ENCODE data around the gene CTNNA3. TPM values are rescaled to one million over a fixed set of nuclear protein-coding genes. Genes with fewer than 3 reads are reported as not detected.

CTNNA3 gene
- total RNA-seq, 1 experiment from 2014 or later: not detected

DNA sequence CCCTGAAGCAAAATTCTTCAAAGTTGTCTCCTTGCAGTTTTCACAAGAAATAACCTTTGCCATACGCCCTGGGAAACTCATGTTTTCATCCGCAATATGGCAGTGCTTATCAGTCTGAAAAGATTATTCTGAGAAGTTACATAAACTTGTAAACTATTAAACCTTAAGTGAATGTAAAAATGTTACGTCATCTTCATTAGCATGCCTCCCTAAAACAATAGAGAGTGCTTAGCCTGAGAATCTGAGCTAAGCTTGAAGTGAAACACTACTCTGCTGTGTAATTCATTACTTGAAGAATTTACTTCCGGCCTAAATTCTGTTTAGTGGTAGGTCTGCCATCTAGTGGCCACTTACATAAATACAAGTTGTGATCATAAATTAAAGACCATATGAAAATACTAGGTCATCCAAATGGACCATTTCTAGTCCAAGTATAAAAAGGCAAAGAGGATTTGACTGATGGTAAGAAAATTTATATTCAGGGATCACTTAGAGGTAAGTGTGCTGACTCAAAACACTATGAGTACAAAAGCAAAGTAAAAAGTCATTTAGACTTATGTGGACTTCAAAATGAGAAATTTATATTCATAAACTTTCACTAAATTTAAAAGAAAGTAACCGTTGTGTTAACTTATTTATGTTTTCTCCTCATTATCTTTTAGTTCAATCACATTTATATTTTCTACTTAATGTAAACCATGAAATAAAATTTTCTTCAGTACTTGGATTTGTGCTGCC is 1515.2 kb downstream of the CTNNA3 start:
- DNase-seq (ENCODE audit: low read depth): peak; percentile 49

DNA sequence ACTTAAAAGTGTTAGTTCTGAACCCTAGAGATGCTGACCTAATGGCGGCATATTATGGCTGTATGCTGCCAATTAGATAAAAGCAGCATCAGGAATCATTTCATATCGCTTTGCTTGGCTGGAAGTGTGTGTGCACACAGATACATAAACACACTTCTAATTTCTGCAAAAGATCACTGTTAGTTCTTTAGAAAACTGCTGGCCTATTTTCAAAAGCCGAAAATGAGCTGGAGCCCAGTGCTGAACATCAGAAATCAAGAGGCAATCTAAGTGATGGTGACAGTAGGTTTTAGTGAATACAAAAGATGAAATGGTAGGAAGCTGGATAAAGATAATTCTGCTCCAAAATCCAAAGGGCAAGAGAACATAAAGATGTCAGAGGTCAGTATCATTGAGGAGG is 1516.0 kb downstream of the CTNNA3 start:
- no peak for DNase-seq (ENCODE audit: low read depth)

DNA sequence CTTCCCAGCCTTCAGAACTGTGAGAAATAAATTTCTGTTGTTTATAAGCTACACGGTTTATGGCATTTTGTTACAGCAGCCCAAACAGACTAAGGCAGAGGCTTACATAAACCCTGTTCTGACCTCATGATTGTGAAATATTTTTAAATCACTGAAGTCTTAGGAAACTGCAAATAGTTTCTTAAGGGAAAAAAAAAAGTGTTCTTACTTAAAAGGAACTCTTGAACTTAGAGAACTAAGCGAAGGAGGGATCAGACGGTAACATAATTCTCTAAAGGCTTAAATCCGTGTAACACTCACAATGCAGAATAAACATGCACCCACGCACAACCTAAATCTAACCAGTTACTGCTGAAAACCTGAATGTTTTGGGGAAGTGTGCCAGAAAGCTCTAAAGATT is 1519.2 kb downstream of the CTNNA3 start:
- no peak for DNase-seq (ENCODE audit: low read depth)

DNA sequence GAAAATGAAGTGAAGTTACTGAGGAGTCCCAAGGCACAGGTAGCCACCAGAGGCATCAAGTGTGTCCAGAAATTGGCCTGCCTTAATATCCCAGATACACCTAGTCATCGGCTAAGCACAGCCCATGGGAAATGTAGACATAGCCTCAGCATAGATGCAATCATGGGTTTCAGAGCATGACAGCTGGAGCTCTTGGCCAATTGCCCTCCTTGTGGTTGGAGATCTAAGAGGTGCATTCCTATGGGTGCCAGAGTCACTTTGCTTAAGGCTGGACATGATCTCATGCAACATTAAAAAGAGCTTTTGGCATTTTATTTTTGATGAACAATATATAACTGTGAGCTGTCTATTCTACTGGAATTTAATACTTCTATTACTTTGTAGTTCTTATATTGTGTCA is 1528.2 kb downstream of the CTNNA3 start:
- peak; percentile 47 for DNase-seq (ENCODE audit: low read depth)

DNA sequence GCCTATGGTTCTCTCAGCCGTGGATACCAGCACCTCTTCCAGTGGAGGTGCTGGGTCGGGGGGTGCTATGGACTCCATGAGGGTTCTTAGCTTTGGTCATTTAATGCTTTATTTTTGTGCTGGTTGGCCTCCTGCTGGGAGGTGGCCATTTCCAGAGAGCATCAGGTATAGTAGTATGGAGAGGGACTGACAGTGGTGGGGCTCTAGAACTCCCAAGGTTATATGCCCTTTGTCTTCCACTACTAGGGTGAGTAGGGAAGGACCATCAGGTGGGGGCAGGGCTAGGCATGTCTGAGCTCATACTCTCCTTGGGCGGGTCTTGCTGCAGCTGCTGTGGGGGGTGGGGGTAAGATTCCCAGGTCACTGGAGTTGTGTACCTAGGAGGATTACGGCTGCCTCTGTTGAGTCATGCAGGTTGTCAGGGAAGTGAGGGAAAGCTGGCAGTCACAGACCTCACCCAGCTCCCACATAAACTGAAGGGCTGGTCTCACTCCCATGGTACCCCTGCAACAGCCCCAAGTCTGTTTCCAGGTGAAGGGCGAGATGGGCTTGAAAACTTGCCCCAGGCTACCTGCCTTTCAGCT is 1533.3 kb downstream of the CTNNA3 start:
- DNase-seq (ENCODE audit: low read depth): peak; percentile 6

DNA sequence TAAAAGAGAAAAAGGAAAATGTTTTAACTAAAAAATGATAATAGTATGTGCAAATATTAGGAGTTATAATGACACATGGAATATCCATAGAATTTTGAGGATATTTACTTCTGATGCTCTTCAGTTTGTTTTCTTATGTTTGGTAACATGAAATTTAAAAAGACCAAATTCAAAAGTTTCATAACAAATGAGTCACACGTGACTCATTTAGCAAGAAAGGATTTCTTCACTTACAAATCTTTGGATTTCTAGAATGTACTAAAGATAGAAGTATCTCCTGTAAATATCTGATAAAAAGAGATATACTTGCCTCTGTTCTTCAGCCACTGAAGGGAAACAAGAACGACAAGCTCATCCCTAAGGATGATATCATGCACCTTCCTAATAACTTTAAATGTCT is 1544.6 kb downstream of the CTNNA3 start:
- DNase-seq (ENCODE audit: low read depth): peak; percentile 1

DNA sequence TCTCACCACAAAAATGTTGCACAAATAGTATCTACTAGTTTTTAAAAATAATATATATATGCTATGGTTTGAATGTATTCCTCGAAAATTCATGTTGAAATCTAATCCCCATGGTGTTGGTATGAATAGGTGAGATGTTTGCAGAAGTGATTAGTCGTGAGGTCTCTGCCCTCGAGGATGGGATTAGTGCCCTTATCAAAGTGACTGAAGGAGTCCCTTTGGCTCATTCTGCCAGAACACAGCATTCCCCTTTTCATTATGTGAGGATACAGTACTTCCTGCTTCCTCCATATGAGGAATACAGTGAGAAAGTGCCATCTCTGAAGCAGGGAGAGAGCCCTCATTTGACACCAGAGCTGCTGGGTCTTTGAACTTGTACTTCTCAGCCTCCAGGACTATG is 1547.7 kb downstream of the CTNNA3 start:
- DNase-seq (ENCODE audit: low read depth): no peak

DNA sequence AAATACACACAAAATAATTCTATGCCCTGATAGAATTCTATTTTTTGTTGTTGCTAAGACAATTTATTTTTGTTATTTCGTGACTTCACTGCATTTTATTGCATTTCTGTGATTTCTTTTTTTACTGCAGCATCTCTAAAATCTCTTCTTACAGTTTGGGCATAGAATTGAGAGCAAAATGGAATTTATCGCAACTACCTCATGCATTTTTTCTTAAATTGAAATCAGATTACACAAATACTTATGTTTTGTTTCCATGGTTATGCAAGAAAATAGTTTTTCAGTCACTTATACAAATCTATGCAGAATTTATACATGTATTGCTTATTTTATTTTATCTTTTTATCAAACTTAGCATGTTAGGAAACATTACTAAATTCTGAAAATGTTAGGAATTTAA is 1552.0 kb downstream of the CTNNA3 start:
- DNase-seq (ENCODE audit: low read depth): no peak

DNA sequence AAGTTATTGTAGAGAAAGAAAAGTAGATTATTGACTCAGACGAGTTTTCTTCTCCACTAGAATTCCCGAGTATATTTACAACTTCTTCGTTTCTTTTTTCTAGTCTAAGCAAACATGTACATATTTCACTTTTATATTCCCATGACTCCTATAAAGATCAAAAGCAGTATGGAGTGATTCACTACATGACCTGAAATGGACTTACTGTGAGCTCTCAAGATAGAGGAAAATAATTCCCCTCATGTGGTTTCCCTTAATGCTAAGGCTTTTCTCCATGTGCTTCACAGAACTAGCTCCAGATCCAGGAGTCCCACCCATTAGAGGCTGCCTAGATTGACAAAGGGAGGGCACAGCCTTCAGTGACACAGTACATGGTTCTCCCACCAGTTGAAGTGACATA is 1593.2 kb downstream of the CTNNA3 start:
- no peak for DNase-seq (ENCODE audit: low read depth)

DNA sequence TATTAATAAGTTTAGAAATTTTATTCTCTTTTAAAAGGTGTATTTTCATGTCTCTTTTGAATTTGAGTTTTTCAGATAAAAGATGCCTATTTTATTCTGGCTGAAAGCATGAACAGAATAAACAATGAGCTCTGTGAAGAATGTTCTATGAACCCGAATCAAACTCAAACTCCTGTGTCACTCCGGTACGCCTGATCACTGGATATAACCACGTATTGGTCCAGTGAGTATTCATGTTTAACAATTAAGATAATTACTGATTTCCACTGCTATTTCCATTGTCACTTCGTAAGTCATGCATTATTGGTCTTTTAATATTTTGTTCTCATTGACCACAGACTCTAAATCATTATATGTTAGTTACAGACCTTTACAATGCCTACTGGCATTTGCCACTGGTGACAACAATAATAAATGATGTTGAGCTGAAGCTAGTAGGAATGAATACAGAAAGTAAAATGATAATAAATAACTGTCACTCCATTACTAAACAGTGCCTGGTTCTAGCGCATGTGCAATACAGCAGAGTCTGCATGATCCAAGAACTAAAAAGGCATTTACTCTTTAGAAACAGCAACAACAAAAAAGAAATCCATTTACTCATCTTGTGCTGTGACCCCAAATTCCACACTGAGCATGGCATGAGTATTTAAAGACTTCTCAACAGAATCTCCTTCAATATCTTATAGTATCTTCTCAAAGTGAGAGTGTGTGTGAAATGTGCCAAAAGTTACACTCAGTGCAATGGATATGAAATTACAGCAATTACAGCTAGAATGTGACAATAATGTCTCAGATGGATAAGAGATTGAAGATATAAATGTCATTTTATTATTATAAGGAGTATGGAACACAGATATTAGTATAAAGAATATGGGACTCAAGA is 1597.2 kb downstream of the CTNNA3 start:
- DNase-seq (ENCODE audit: low read depth): no peak

DNA sequence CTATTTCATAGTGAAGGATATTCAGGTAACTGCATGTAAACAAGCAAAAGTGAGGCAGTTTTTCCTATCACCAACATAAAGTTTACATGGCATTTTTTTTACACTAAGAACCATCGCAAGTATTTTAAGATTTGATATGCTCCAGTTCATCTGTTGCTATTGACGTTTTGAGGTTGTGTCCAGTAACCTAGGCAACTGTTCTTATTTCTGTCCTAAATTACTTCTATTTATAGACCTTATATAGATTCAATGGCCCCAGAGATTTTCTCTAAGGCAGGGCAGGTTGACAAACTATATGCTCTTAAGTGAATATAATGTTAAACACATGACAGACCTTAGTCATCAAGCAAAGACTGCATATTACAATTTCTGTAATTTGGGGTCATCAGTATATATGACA is 1600.4 kb downstream of the CTNNA3 start:
- no peak for DNase-seq (ENCODE audit: low read depth)

DNA sequence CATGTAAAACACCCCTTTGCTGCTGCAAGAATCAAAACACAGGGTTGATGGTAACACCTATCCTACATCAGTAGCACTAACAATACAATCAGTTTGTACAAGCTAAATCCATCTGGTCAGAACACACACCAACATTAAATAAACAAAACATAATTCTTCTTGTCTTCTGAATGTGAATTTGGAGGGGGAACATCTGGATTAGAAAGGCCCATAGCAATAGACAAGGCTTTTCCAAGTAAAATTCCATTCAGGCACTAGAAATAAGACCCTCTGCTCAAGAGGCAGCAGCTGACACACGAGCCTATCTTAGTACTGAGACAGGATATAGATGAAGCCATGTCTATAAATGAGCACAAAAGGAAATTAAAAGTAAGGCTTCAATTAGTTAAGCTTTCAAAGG is 1610.1 kb downstream of the CTNNA3 start:
- DNase-seq (ENCODE audit: low read depth): no peak

DNA sequence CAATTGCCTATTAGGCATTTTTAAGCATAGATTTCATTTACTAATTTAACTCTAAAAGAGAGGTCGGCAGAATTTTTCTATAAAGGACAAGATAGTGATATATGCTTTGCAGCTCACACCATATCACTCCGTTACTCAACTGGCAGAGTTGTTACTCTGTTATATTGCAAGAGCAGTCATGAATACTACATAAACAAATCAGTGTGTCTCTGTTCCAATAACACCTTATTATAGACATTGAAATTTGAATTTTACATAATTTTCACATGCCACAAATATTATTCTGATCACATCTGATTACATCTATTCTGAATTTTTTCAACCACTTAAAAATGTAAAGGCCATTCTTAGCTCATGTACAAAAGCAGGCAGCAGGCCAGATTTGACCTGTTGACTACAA is 1624.1 kb downstream of the CTNNA3 start:
- DNase-seq (ENCODE audit: low read depth): no peak

DNA sequence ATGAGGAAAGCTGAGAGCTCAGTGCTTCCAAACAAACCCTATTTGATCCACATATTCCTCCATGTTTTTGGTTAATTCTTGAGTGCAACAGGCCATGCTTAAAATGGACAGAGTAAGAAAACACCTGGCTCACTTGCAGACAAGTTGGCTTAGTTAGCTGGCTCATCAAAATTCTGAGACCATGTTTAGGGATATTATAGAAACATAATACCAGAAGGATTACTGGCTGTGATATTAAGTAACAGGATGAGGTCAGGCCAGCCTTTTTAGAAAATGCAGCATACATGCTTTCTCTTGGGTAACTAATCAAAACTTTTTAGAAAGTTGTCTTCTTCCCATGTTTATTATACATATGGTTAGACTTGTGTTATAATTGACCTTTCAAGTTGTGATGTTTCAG is 1637.4 kb downstream of the CTNNA3 start:
- DNase-seq (ENCODE audit: low read depth): no peak

DNA sequence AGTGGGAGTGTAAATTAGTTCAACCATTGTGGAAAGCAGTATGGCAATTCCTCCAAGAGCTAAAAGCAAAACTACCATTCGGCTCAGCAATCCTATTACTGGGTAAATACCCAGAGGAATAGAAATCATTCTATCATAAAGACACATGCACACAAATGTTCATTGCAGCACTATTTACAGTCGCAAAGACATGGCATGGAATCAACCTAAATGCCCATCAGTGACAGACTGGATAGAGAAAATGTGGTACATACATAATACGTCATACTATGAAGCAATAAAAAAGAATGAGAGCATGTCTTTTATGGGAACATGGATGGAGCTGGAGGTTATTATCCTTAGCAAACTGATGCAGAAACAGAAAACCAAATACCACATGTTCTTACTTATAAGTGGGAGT is 1646.7 kb downstream of the CTNNA3 start:
- no peak for DNase-seq (ENCODE audit: low read depth)

DNA sequence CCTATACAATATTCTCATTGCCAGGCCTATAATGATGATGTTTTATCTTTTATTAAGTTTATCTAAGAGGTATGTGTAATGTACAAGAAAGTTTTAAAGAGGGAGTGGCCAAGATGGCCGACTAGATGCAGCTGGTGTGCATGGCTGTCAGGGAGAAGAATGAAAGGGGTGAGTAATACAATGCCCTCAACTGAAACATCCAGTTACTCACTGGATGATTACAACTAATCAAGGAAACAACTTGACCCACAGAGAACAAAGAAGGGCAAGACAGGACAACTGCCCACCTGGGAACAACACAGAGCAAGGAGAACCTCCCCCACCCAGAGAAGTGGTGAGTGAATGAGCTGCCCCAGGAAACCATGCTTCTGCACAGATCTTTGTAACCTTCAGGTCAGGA is 1650.1 kb downstream of the CTNNA3 start:
- peak; percentile 59 for DNase-seq (ENCODE audit: low read depth)

DNA sequence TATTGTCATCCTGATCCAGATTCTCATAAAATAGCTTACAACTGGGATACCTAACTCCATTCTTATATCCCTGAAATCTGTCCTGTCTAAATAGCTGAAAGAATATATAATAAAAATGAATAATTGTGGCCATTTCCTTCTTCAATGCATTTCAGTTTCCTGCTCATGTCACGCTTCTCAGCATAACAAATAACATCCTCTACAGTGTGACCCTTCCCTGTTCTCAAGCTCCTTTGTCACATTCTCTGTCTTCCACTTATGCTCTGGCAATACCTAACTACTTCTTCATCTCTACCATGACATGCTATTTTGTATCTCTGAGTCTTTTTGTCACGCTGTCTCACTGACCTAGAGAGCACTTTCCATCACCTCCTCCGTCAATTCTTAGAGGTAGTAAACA is 1654.2 kb downstream of the CTNNA3 start:
- DNase-seq (ENCODE audit: low read depth): no peak

DNA sequence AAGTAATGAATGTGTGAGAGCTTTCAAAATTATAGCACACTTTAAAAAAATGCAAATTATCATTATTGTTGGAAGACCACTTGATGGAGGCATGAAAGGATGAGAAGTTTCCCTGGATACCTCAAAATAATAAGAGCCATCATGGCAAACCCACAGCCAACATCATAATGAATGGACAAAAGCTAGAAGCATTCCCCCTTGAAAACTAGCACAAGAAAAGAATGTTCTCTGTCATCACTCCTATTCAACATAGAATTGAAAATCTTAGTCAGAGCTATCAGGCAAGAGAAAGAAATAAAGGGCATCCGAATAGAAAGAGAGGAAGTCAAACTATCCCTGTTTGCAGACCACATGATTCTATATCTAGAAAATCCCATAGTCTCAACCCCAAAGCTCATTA is 1657.4 kb downstream of the CTNNA3 start:
- DNase-seq (ENCODE audit: low read depth): no peak

DNA sequence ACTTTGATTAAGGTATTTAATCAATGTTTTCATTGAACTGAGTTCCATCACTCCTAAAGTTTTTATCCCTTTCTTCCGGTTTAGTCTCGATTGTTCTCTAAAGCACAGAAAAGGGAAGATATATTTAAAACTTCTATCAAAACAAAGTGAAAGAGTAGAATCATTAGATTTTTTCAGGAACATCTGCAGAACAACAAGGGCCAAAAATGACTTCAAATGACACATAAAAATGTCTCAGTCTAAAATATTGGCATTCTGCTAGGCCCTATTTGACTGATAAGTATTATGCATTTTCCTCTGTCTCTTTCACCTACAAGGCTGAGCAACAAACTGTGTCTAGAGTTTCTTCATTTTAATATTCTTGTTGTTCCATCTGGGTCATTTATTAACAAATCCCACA is 1669.7 kb downstream of the CTNNA3 start:
- DNase-seq (ENCODE audit: low read depth): no peak

DNA sequence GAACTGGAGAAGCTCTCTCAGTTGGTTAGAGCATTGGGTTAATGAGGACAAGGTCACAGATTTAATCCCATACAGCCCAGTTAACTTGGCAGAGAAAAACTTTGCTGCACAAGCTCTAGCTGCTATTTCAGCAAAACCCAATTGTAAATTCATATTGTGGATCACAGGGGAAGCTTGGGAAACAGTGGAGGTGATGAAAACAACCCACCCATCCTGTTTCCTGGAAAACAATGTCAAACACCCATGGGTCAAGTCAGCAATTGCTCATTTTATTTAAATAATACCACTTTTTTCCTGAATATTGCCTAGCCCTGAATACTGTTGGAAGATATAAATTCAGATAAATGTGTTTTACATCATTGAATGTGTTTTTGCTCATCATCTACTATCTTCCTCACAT is 1670.8 kb downstream of the CTNNA3 start:
- no peak for DNase-seq (ENCODE audit: low read depth)

DNA sequence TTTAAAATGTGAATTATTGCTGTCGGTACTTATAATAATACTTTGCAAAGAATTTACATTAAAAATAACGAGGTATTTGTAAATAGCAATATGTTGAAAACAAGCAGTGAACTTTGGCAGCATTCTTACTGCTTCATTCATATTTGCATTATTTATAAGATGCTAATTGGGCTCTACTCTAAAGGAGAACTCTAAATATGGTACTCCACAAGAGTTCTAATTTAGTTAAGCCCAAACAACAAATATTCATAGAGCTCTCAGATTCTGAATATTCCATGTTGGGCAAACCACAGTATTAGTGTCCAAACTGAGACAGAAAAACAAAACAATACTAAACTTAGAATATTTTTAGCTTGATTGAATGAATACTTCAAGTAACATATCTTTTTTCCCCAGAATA is 1674.6 kb downstream of the CTNNA3 start:
- no peak for DNase-seq (ENCODE audit: low read depth)

DNA sequence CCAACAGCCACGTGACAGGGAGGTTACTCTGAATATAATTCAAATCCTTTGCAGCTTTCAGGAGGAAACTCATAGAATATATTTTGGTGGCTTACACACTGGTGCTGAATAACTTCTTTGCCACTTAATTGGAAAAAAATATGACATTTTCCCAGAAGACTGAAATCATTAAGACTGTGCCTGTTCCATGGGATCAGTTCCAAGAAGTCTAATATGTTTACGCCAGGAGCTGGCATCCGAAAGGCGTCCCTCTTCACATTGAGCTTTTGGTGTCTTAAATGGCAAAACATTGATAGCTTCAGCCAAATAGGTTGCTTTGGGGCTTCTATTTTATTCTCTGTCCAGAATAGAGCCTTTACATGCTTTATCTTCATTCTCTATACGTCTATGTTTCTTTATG is 1687.8 kb downstream of the CTNNA3 start:
- no peak for DNase-seq (ENCODE audit: low read depth)

DNA sequence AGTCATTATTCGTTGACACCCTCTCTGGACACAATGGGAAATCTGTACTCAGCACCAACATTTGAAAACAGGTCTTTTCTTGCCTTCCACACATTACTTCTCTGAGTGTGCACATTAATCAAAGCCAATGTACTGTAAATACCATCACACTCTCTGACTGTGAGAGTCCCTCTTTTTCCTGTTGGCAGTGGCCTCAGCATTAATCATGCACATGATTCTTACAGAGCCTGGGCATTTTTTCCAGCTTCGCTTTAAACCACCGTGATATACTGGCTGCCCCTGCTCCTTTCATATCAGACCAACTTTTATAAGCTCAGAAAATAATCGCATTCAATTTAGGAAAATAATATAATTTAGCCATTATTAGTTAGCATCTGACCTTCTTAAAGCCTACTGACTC is 1689.6 kb downstream of the CTNNA3 start:
- no peak for DNase-seq (ENCODE audit: low read depth)
